ENCODE data around the gene CNTNAP5.

Gene CNTNAP5

DNA sequence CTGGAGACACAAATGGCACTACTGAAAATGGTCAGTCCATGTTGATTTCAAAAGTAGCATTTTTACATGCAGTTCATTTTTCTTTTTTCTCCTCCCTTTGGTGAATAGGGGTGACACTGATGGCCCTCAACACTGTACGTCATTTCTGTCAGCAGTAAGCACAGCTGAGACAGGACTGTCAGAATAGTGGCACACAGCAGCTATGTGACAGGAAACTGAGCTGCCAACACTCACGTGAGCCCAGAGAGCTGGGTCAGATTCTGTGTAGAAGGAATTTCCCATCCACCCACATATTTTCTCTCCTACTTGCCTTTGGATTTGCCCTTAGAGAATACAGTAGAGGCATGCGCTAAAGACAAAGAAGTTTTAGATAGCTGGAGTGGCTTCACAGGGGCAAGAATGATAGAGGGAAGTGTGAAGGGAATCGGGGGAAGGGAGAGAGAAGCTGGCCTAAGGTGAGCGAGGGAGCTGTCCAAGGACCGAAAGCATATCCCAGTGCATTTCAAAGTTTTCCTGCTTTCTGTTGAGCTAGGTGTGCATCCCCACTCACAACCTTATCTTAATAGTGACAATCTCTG, 476.6 kb downstream of the CNTNAP5 start:
- H3K4me3 ChIP-seq (ENCODE audit: insufficient read depth, low read depth, low read length, poor library complexity, severe bottlenecking): no peak overlapping the region
- DNase-seq: no peak
- no peaks in the 10 kb centered on the region for H3K36me3 ChIP-seq (ENCODE audit: control insufficient read depth, insufficient read depth, low read length)
- no peaks in the 10 kb centered on the region for H3K9me3 ChIP-seq (ENCODE audit: control insufficient read depth, low read length)
- no peaks in the 10 kb centered on the region for H3K4me1 ChIP-seq (ENCODE audit: control insufficient read depth, insufficient read depth, low read length, poor library complexity, severe bottlenecking)
- no peaks in the 10 kb centered on the region for H3K27me3 ChIP-seq (replicated peaks; ENCODE audit: control insufficient read depth, insufficient read depth, low read length, poor library complexity, severe bottlenecking)
- H3K27ac ChIP-seq (ENCODE audit: insufficient read depth, low read length, poor library complexity, severe bottlenecking): no peak overlapping the region

GRCh38 chr2:124514236-124514635, 489.1 kb downstream of the CNTNAP5 start:
- DNase-seq: no peak
- Histone ChIP-seq H3K27ac (ENCODE audit: insufficient read depth, low read length, poor library complexity, severe bottlenecking) (no peak overlapping the region), H3K9me3 (ENCODE audit: control insufficient read depth, low read length) (no peaks in the 10 kb centered on the region), H3K36me3 (ENCODE audit: control insufficient read depth, insufficient read depth, low read length) (no peaks in the 10 kb centered on the region), H3K4me1 (ENCODE audit: control insufficient read depth, insufficient read depth, low read length, poor library complexity, severe bottlenecking) (no peaks in the 10 kb centered on the region), H3K4me3 (ENCODE audit: insufficient read depth, low read depth, low read length, poor library complexity, severe bottlenecking) (no peak overlapping the region), H3K27me3 (replicated peaks; ENCODE audit: control insufficient read depth, insufficient read depth, low read length, poor library complexity, severe bottlenecking) (no peaks in the 10 kb centered on the region)

GRCh38 chr2:124520953-124521352, 495.9 kb downstream of the CNTNAP5 start:
- Histone ChIP-seq H3K9me3 (ENCODE audit: control insufficient read depth, low read length) (no peaks in the 10 kb centered on the region), H3K4me3 (ENCODE audit: insufficient read depth, low read depth, low read length, poor library complexity, severe bottlenecking) (no peak overlapping the region), H3K27me3 (replicated peaks; ENCODE audit: control insufficient read depth, insufficient read depth, low read length, poor library complexity, severe bottlenecking) (no peaks in the 10 kb centered on the region), H3K27ac (ENCODE audit: insufficient read depth, low read length, poor library complexity, severe bottlenecking) (no peak overlapping the region), H3K4me1 (ENCODE audit: control insufficient read depth, insufficient read depth, low read length, poor library complexity, severe bottlenecking) (no peaks in the 10 kb centered on the region), H3K36me3 (ENCODE audit: control insufficient read depth, insufficient read depth, low read length) (no peaks in the 10 kb centered on the region)
- no peak for DNase-seq

- Histone ChIP-seq H3K27me3 (replicated peaks; ENCODE audit: control insufficient read depth, insufficient read depth, low read length, poor library complexity, severe bottlenecking) (no peaks in the 10 kb centered on the region), H3K9me3 (ENCODE audit: control insufficient read depth, low read length) (no peaks in the 10 kb centered on the region), H3K27ac (ENCODE audit: insufficient read depth, low read length, poor library complexity, severe bottlenecking) (no peak overlapping the region), H3K4me3 (ENCODE audit: insufficient read depth, low read depth, low read length, poor library complexity, severe bottlenecking) (no peak overlapping the region), H3K4me1 (ENCODE audit: control insufficient read depth, insufficient read depth, low read length, poor library complexity, severe bottlenecking) (no peaks in the 10 kb centered on the region), H3K36me3 (ENCODE audit: control insufficient read depth, insufficient read depth, low read length) (no peaks in the 10 kb centered on the region)
- DNase-seq: no peak
Observed at GRCh38 chr2:124523096-124523495, 498.0 kb downstream of the CNTNAP5 start.

DNA sequence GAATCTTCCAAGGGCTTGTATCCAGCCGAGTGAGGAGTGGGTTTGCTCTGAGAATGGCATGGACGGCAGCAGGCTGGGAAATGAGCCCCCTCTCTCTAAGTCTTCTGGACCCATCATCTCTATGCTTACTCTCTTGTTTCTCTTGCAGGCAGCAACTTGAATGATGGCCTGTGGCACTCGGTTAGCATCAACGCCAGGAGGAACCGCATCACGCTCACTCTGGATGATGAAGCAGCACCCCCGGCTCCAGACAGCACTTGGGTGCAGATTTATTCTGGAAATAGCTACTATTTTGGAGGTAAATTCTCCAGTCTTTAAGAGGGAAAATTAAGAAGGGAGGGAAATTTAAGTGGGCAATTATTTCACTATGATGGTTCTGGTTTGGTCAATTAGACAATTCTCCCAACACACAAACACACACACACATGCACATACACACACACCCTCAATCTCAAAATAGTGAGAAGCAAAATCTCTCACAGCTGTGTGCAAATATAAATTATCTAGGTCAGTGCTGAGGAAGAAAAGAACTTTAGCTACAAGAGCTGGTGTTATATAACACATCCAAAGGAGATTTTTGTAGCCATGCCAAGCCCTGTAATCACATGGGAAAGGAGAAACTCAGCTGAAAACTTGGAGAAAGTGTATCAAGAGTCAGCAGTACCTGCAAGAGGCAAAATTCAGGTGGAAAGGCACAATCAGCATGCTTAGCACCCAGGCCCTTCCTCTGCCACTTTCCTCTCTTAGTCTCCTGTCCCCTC, 499.2 kb downstream of the CNTNAP5 start:
- Histone ChIP-seq H3K27me3 (replicated peaks; ENCODE audit: control insufficient read depth, insufficient read depth, low read length, poor library complexity, severe bottlenecking) (no peaks in the 10 kb centered on the region), H3K9me3 (ENCODE audit: control insufficient read depth, low read length) (no peaks in the 10 kb centered on the region), H3K27ac (ENCODE audit: insufficient read depth, low read length, poor library complexity, severe bottlenecking) (no peak overlapping the region), H3K4me3 (ENCODE audit: insufficient read depth, low read depth, low read length, poor library complexity, severe bottlenecking) (no peak overlapping the region), H3K4me1 (ENCODE audit: control insufficient read depth, insufficient read depth, low read length, poor library complexity, severe bottlenecking) (no peaks in the 10 kb centered on the region), H3K36me3 (ENCODE audit: control insufficient read depth, insufficient read depth, low read length) (no peaks in the 10 kb centered on the region)
- DNase-seq: no peak

DNA sequence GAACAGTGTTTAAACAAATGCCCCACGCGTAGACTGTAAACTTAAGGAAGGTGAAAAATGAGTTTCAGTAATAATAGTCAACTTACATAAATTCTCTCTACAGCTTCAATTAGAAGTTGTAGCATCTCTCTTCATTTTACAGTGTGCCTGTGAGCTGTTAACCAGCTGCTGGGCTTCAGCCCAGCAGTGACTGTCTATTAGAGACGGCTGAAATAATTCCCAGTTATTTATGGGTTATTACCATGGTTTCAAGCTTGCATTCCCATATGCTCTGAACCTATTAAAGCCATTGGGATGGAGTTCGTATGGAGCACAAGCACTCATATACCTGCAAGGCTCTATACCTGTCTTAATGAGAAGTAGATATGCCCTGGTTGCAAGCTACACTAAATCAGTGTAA, 501.1 kb downstream of the CNTNAP5 start:
- Histone ChIP-seq H3K4me1 (ENCODE audit: control insufficient read depth, insufficient read depth, low read length, poor library complexity, severe bottlenecking) (no peaks in the 10 kb centered on the region), H3K27ac (ENCODE audit: insufficient read depth, low read length, poor library complexity, severe bottlenecking) (no peak overlapping the region), H3K27me3 (replicated peaks; ENCODE audit: control insufficient read depth, insufficient read depth, low read length, poor library complexity, severe bottlenecking) (no peaks in the 10 kb centered on the region), H3K9me3 (ENCODE audit: control insufficient read depth, low read length) (no peaks in the 10 kb centered on the region), H3K4me3 (ENCODE audit: insufficient read depth, low read depth, low read length, poor library complexity, severe bottlenecking) (no peak overlapping the region), H3K36me3 (ENCODE audit: control insufficient read depth, insufficient read depth, low read length) (no peaks in the 10 kb centered on the region)
- DNase-seq: no peak

GRCh38 chr2:124530203-124530602, 505.1 kb downstream of the CNTNAP5 start:
- Histone ChIP-seq H3K27ac (ENCODE audit: insufficient read depth, low read length, poor library complexity, severe bottlenecking) (no peak overlapping the region), H3K9me3 (ENCODE audit: control insufficient read depth, low read length) (no peaks in the 10 kb centered on the region), H3K4me1 (ENCODE audit: control insufficient read depth, insufficient read depth, low read length, poor library complexity, severe bottlenecking) (no peaks in the 10 kb centered on the region), H3K36me3 (ENCODE audit: control insufficient read depth, insufficient read depth, low read length) (no peaks in the 10 kb centered on the region), H3K27me3 (replicated peaks; ENCODE audit: control insufficient read depth, insufficient read depth, low read length, poor library complexity, severe bottlenecking) (no peaks in the 10 kb centered on the region), H3K4me3 (ENCODE audit: insufficient read depth, low read depth, low read length, poor library complexity, severe bottlenecking) (no peak overlapping the region)
- DNase-seq: no peak

GRCh38 chr2:124533226-124533954, 508.3 kb downstream of the CNTNAP5 start:
- Histone ChIP-seq H3K4me3 (ENCODE audit: insufficient read depth, low read depth, low read length, poor library complexity, severe bottlenecking) (no peak overlapping the region), H3K36me3 (ENCODE audit: control insufficient read depth, insufficient read depth, low read length) (no peaks in the 10 kb centered on the region), H3K9me3 (ENCODE audit: control insufficient read depth, low read length) (no peaks in the 10 kb centered on the region)

DNA sequence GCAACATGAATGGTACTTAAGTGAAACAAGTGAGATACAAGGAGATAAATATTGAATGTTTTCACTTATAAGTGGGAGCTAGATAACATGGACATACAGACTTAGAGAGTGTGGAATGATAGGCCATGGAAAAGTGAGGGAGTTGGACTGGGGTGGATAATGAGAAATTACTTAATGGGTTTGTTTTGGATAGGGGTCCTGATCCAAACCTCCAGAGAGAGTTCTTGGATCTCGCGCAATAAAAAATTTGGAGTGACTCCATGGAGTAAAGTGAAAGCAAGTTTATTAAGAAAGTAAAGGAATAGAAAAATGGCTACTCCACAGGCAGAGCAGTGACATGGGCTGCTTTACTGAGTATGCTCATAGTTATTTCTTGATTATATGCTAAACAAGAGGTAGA, 508.9 kb downstream of the CNTNAP5 start:
- no peaks in the 10 kb centered on the region for H3K9me3 ChIP-seq (ENCODE audit: control insufficient read depth, low read length)
- no peak for DNase-seq
- H3K36me3 ChIP-seq (ENCODE audit: control insufficient read depth, insufficient read depth, low read length): no peaks in the 10 kb centered on the region
- no peaks in the 10 kb centered on the region for H3K4me1 ChIP-seq (ENCODE audit: control insufficient read depth, insufficient read depth, low read length, poor library complexity, severe bottlenecking)
- no peaks in the 10 kb centered on the region for H3K27me3 ChIP-seq (replicated peaks; ENCODE audit: control insufficient read depth, insufficient read depth, low read length, poor library complexity, severe bottlenecking)
- no peak overlapping the region for H3K4me3 ChIP-seq (ENCODE audit: insufficient read depth, low read depth, low read length, poor library complexity, severe bottlenecking)
- no peak overlapping the region for H3K27ac ChIP-seq (ENCODE audit: insufficient read depth, low read length, poor library complexity, severe bottlenecking)

More at GRCh38 chr2:124533226-124533954, 508.3 kb downstream of the CNTNAP5 start:
- Histone ChIP-seq H3K4me1 (ENCODE audit: control insufficient read depth, insufficient read depth, low read length, poor library complexity, severe bottlenecking) (no peaks in the 10 kb centered on the region), H3K27me3 (replicated peaks; ENCODE audit: control insufficient read depth, insufficient read depth, low read length, poor library complexity, severe bottlenecking) (no peaks in the 10 kb centered on the region), H3K27ac (ENCODE audit: insufficient read depth, low read length, poor library complexity, severe bottlenecking) (no peak overlapping the region)
- no peak for DNase-seq

- Histone ChIP-seq H3K4me1 (ENCODE audit: control insufficient read depth, insufficient read depth, low read length, poor library complexity, severe bottlenecking) (no peaks in the 10 kb centered on the region), H3K9me3 (ENCODE audit: control insufficient read depth, low read length) (no peaks in the 10 kb centered on the region), H3K36me3 (ENCODE audit: control insufficient read depth, insufficient read depth, low read length) (no peaks in the 10 kb centered on the region), H3K4me3 (ENCODE audit: insufficient read depth, low read depth, low read length, poor library complexity, severe bottlenecking) (no peak overlapping the region), H3K27me3 (replicated peaks; ENCODE audit: control insufficient read depth, insufficient read depth, low read length, poor library complexity, severe bottlenecking) (no peaks in the 10 kb centered on the region), H3K27ac (ENCODE audit: insufficient read depth, low read length, poor library complexity, severe bottlenecking) (no peak overlapping the region)
- no peak for DNase-seq
Observed at GRCh38 chr2:124535816-124536215, 510.7 kb downstream of the CNTNAP5 start.
